HEK293 (cell line): ENCODE data around the gene ADAR.
A peak's percentile ranks its signal among the peaks of the same experiment; 100 is the strongest.

Source experiments
- CTCF ChIA-PET: fragments of 350-600 bp; formaldehyde crosslinking; extraction: SDS; loops from one replicate; lab custom pipeline; 2021; ENCODE audit warnings: antibody characterized with exemption; lab: Yijun Ruan, JAX
- POLR2A ChIA-PET: fragments of 300-600 bp; formaldehyde crosslinking; extraction: SDS; loops from one replicate; lab custom pipeline; 2020; ENCODE audit warnings: antibody characterized with exemption, inconsistent platforms; lab: Yijun Ruan, JAX
- H3K27ac ChIP-seq: fragments of 200-500 bp; sonication (Bioruptor generic); 2 replicates; pipeline ENCODE4 v1.5.1; 2014; ENCODE audit warnings: low read depth, low read length, control low read depth, inconsistent platforms; ENCODE audit errors: extremely low read depth
- H3K36me3 ChIP-seq, 2 experiments: fragments of 200-500 bp in 1 of 2; sonication (Bioruptor generic) in 1 of 2; 1 replicate in 1 of 2; 2 replicates in 1 of 2; pipeline ENCODE4 v1.5.1; 2014 to 2017; ENCODE audit warnings: inconsistent platforms in 2 of 2, low read length in 2 of 2; ENCODE audit not compliant: control insufficient read depth in 2 of 2, insufficient read depth in 1 of 2
- H3K4me1 ChIP-seq: fragments of 200-500 bp; sonication (Bioruptor generic); 2 replicates; pipeline ENCODE4 v1.5.1; 2014; ENCODE audit warnings: mild to moderate bottlenecking, low read length, inconsistent platforms; ENCODE audit not compliant: control insufficient read depth, insufficient read depth
- H3K4me3 ChIP-seq: 2 replicates; pipeline ENCODE4 v1.5.1; 2011; ENCODE audit warnings: low read depth, mild to moderate bottlenecking, control low read depth, low read length, moderate library complexity
- H3K9me3 ChIP-seq: fragments of 200-500 bp; sonication (Bioruptor generic); 2 replicates; pipeline ENCODE4 v1.5.1; 2014; ENCODE audit warnings: low read depth, low read length, inconsistent platforms; ENCODE audit not compliant: control insufficient read depth, insufficient read depth
- GLIS1 ChIP-seq: fragments of 450-650 bp; formaldehyde crosslinking; IDR thresholded peaks from 2 replicates; pipeline ENCODE4 v1.5.1; 2016; ENCODE audit warnings: missing biosample characterization, missing genetic modification characterization
- GLIS2 ChIP-seq: fragments of 450-650 bp; formaldehyde crosslinking; IDR thresholded peaks from 2 replicates; pipeline ENCODE4 v1.5.1; 2016; ENCODE audit warnings: missing biosample characterization, missing genetic modification characterization
- ZNF19 ChIP-seq: fragments of 450-650 bp; formaldehyde crosslinking; IDR thresholded peaks from 2 replicates; pipeline ENCODE4; 2016; ENCODE audit warnings: missing biosample characterization, missing genetic modification characterization, low read depth
- ZNF223 ChIP-seq: fragments of 450-650 bp; formaldehyde crosslinking; IDR thresholded peaks from 2 replicates; pipeline ENCODE4 v1.5.1; 2016; ENCODE audit warnings: missing biosample characterization, missing genetic modification characterization
- ZNF530 ChIP-seq: fragments of 450-650 bp; formaldehyde crosslinking; IDR thresholded peaks from 2 replicates; pipeline ENCODE4 v1.5.1; 2016; ENCODE audit warnings: low read depth, missing biosample characterization, missing genetic modification characterization
- ZNF670 ChIP-seq: fragments of 450-650 bp; formaldehyde crosslinking; IDR thresholded peaks from 2 replicates; pipeline ENCODE4 v1.5.1; 2016; ENCODE audit warnings: missing biosample characterization, missing genetic modification characterization, low read depth
- ZNF837 ChIP-seq: fragments of 450-650 bp; formaldehyde crosslinking; IDR thresholded peaks from 2 replicates; pipeline ENCODE4 v1.5.1; 2016; ENCODE audit warnings: missing biosample characterization, missing genetic modification characterization
- ZNF843 ChIP-seq: fragments of 450-650 bp; formaldehyde crosslinking; IDR thresholded peaks from 2 replicates; pipeline ENCODE4 v1.5.1; 2016; ENCODE audit warnings: missing biosample characterization, missing genetic modification characterization
- TF ChIP-seq, protein P1 (sequence below): fragments of 450-650 bp; formaldehyde crosslinking; IDR thresholded peaks from 2 replicates; pipeline ENCODE4 v1.5.1; 2017; ENCODE audit warnings: missing biosample characterization, mild to moderate bottlenecking, missing genetic modification characterization, moderate library complexity
- TF ChIP-seq, protein P2 (sequence below): fragments of 450-650 bp; formaldehyde crosslinking; IDR thresholded peaks from 2 replicates; pipeline ENCODE4 v1.5.1; 2016; ENCODE audit warnings: missing biosample characterization, missing genetic modification characterization
- TF ChIP-seq, protein P3 (sequence below): fragments of 450-650 bp; formaldehyde crosslinking; IDR thresholded peaks from 2 replicates; pipeline ENCODE4 v1.5.1; 2017; ENCODE audit warnings: missing biosample characterization, missing genetic modification characterization
- TF ChIP-seq, protein P4 (sequence below): fragments of 450-650 bp; formaldehyde crosslinking; IDR thresholded peaks from 2 replicates; pipeline ENCODE4 v1.5.1; 2016; ENCODE audit warnings: missing biosample characterization, missing genetic modification characterization
- TF ChIP-seq, protein P5 (sequence below): fragments of 450-650 bp; formaldehyde crosslinking; optimal IDR thresholded peaks from 2 replicates; pipeline ENCODE3; 2016; ENCODE audit warnings: missing biosample characterization, mild to moderate bottlenecking, missing genetic modification characterization

ADAR gene

DNA sequence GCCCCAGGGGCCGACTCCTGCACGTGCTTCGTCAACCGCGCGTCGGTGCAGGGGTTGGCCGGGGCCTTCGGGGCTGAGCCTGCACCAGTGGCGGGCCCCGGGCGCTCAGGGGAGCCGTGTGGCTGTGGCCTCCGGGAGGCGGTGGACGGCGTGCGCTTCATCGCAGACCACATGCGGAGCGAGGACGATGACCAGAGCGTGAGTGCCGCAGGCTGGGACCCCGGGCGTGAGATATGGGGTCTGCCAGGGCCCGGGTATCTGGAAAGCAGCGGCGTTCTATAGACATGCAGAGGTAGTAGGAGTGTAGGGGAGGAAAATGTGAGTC is 36.1 kb downstream of the ADAR start (continued):
- TF ChIP-seq, protein P1, sequence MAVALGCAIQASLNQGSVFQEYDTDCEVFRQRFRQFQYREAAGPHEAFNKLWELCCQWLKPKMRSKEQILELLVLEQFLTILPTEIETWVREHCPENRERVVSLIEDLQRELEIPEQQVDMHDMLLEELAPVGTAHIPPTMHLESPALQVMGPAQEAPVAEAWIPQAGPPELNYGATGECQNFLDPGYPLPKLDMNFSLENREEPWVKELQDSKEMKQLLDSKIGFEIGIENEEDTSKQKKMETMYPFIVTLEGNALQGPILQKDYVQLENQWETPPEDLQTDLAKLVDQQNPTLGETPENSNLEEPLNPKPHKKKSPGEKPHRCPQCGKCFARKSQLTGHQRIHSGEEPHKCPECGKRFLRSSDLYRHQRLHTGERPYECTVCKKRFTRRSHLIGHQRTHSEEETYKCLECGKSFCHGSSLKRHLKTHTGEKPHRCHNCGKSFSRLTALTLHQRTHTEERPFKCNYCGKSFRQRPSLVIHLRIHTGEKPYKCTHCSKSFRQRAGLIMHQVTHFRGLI: no peak

DNA sequence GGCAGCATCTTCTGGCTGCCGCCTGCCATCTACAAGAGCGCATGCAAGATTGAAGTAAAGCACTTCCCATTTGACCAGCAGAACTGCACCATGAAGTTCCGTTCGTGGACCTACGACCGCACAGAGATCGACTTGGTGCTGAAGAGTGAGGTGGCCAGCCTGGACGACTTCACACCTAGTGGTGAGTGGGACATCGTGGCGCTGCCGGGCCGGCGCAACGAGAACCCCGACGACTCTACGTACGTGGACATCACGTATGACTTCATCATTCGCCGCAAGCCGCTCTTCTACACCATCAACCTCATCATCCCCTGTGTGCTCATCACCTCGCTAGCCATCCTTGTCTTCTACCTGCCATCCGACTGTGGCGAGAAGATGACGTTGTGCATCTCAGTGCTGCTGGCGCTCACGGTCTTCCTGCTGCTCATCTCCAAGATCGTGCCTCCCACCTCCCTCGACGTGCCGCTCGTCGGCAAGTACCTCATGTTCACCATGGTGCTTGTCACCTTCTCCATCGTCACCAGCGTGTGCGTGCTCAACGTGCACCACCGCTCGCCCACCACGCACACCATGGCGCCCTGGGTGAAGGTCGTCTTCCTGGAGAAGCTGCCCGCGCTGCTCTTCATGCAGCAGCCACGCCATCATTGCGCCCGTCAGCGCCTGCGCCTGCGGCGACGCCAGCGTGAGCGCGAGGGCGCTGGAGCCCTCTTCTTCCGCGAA is 36.6 kb downstream of the ADAR start:
- CTCF ChIA-PET: interaction anchor here (1.0 kb wide), 1 partner anchor 12 kb away, joined by 3 read pairs; no protein-coding TSS in a partner anchor
- Histone ChIP-seq H3K36me3 (no peaks in the 10 kb centered on the region), H3K4me1 (peaks cover 6% of the 10 kb centered on the region; the same call in 1 of the 2 replicates)
- TF ChIP-seq, protein P2, sequence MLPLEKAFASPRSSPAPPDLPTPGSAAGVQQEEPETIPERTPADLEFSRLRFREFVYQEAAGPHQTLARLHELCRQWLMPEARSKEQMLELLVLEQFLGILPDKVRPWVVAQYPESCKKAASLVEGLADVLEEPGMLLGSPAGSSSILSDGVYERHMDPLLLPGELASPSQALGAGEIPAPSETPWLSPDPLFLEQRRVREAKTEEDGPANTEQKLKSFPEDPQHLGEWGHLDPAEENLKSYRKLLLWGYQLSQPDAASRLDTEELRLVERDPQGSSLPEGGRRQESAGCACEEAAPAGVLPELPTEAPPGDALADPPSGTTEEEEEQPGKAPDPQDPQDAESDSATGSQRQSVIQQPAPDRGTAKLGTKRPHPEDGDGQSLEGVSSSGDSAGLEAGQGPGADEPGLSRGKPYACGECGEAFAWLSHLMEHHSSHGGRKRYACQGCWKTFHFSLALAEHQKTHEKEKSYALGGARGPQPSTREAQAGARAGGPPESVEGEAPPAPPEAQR (tag by site-specific recombination): no peak
- TF ChIP-seq ZNF843 (tag by site-specific recombination): no peak
- TF ChIP-seq, protein P3, sequence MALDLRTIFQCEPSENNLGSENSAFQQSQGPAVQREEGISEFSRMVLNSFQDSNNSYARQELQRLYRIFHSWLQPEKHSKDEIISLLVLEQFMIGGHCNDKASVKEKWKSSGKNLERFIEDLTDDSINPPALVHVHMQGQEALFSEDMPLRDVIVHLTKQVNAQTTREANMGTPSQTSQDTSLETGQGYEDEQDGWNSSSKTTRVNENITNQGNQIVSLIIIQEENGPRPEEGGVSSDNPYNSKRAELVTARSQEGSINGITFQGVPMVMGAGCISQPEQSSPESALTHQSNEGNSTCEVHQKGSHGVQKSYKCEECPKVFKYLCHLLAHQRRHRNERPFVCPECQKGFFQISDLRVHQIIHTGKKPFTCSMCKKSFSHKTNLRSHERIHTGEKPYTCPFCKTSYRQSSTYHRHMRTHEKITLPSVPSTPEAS (tag by site-specific recombination): no peak
- TF ChIP-seq ZNF19: no peak
- no peak for TF ChIP-seq ZNF837 (tag by site-specific recombination)
- TF ChIP-seq, protein P4, sequence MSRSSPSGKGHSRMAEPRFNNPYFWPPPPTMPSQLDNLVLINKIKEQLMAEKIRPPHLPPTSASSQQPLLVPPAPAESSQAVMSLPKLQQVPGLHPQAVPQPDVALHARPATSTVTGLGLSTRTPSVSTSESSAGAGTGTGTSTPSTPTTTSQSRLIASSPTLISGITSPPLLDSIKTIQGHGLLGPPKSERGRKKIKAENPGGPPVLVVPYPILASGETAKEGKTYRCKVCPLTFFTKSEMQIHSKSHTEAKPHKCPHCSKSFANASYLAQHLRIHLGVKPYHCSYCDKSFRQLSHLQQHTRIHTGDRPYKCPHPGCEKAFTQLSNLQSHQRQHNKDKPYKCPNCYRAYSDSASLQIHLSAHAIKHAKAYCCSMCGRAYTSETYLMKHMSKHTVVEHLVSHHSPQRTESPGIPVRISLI (tag by site-specific recombination): no peak
- TF ChIP-seq, all 188 proteins: peak for 0
- H3K4me3 ChIP-seq: no peak overlapping the region
- no peaks in the 10 kb centered on the region for H3K9me3 ChIP-seq
- H3K27ac ChIP-seq: no peak overlapping the region
- POLR2A ChIA-PET: no interaction called here

DNA sequence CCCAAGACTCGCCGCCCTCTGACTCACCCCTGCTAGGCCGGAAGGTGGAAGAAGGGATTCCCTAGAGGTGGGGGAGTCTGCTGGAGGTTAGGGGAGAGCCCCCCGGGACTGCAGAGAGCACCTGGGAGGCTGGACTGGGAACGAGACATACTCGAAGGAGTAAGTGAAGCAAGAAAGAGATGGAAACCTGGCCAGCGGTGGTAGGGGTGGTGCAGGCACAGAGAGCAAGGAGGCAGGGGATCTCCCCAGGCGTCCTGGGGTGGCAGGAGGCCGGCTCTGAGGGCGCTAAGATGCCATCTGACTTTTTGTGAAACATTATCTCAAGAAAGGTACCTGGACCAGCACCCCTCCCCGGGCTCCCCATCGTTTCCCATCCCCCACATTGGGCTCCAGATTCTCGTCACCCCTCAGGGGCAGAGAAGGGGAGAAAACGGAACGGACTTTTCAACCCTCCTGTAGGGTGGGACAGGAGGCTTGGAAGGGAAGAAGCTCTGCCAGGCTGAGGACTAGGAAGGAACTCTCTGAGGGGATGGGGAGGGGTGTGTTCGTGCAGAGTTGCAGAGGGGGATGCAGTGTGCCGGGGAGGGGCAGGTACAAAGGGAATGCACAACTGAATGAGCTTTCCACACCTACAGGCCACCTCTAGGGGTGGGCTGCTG is 39.7 kb downstream of the ADAR start:
- H3K4me3 ChIP-seq: no peak overlapping the region; the same call in 1 of the 2 replicates
- POLR2A ChIA-PET: interaction anchor here (1.1 kb wide), 2 partner anchors 9 to 10 kb away, joined by 3 read pairs; partner anchors contain the start of gene UBE2Q1
- no peaks in the 10 kb centered on the region for H3K9me3 ChIP-seq
- TF ChIP-seq GLIS2 (tag by site-specific recombination) (peak; percentile 40; the same call in 1 of the 2 replicates), ZNF223 (tag by site-specific recombination) (peak; percentile 71; the same call in 1 of the 2 replicates), ZNF530 (tag by site-specific recombination) (no peak), GLIS1 (tag by site-specific recombination) (peak; percentile 53), ZNF670 (no peak)
- TF ChIP-seq, protein P5, sequence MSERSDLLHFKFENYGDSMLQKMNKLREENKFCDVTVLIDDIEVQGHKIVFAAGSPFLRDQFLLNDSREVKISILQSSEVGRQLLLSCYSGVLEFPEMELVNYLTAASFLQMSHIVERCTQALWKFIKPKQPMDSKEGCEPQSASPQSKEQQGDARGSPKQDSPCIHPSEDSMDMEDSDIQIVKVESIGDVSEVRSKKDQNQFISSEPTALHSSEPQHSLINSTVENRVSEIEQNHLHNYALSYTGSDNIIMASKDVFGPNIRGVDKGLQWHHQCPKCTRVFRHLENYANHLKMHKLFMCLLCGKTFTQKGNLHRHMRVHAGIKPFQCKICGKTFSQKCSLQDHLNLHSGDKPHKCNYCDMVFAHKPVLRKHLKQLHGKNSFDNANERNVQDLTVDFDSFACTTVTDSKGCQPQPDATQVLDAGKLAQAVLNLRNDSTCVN (tag by site-specific recombination): peak; percentile 38
- CTCF ChIA-PET: interaction anchor here (0.6 to 1.9 kb wide), 5 partner anchors 9 to 372 kb away, joined by 3 to 7 read pairs (median 3); no protein-coding TSS in a partner anchor
- H3K4me1 ChIP-seq: no peaks in the 10 kb centered on the region
- no peak overlapping the region for H3K27ac ChIP-seq
- H3K36me3 ChIP-seq: no peaks in the 10 kb centered on the region
